Gastrocnemius medialis (tissue), 4 donors: ENCODE data around the gene KIF26B. TPM values are rescaled to one million over a fixed set of nuclear protein-coding genes. Genes with fewer than 3 reads are reported as not detected.

Experiments used
- ATAC-seq, 2 donors: fragments of 150-250 bp; one replicate each; pipeline ENCODE4 v1.9.1; 2016
- DNase-seq, 2 donors: peaks; one replicate each; pipeline ENCODE4 v3.0.0-alpha.2; 2019
- H3K27ac ChIP-seq, 4 donors: fragments of 200-600 bp; sonication (generic); 1 replicate in 1 of 4; 2 replicates in 3 of 4; pipeline ENCODE4 v1.5.1; 2016 to 2018; ENCODE audit warnings: mild to moderate bottlenecking in 2 of 4, moderate library complexity in 1 of 4
- H3K27me3 ChIP-seq, 3 donors: fragments of 200-600 bp; sonication (generic) in 2 of 3; 1 replicate in 1 of 3; 2 replicates in 2 of 3; pipeline versions ENCODE4 v1.5.1 to v1.6.0; 2016 to 2019; ENCODE audit warnings: mild to moderate bottlenecking in 1 of 3, moderate library complexity in 1 of 3
- H3K36me3 ChIP-seq, 2 donors: fragments of 200-600 bp; sonication (generic) in 1 of 2; one replicate each; pipeline ENCODE4 v1.5.1; 2017 to 2018
- H3K4me1 ChIP-seq, 2 donors: fragments of 200-600 bp; sonication (generic) in 1 of 2; one replicate each; pipeline ENCODE4 v1.5.1; 2016 to 2017; ENCODE audit warnings: mild to moderate bottlenecking in 2 of 2
- H3K4me3 ChIP-seq, 4 donors: fragments of 200-600 bp; sonication (generic) in 3 of 4; 1 replicate in 1 of 4; 2 replicates in 3 of 4; pipeline ENCODE4 v1.5.1; 2016 to 2019; ENCODE audit warnings: mild to moderate bottlenecking in 2 of 4
- H3K9me3 ChIP-seq, 3 donors: fragments of 200-600 bp; sonication (generic) in 2 of 3; 1 replicate in 1 of 3; 2 replicates in 2 of 3; pipeline ENCODE4 v1.5.1; 2016 to 2019
- POLR2A ChIP-seq, 2 donors: fragments of 450-650 bp; IDR thresholded peaks; one replicate each; pipeline ENCODE4 v1.6.1; 2017; ENCODE audit warnings: antibody characterized with exemption in 2 of 2, mild to moderate bottlenecking in 2 of 2, moderate library complexity in 2 of 2
- in situ Hi-C, 4 donors: fragments of 200-750 bp; cut with MboI; loops; one replicate each; pipeline versions ENCODE4 v1.15.0 to v1.8.0; 2017; ENCODE audit warnings: low sequenced_read_pairs in 4 of 4
- intact Hi-C: fragments of 100-400 bp; cut with DNase I; formaldehyde crosslinking; loops from one replicate; pipeline ENCODE4 v1.15.1; 2023; ENCODE audit warnings: low total_unique reads
- total RNA-seq, 4 donors: library from RNA; depleted of rRNA; stranded (reverse); fragments of >200 nt; gene quantifications; one replicate each; pipeline versions ENCODE4 v1.1.0 to v1.2.3, GENCODE V29; 2016
- TF ChIP-seq, protein P1 (sequence below), 5 experiments: fragments of 450-650 bp in 3 of 5; fragments of 200-600 bp in 2 of 5; sonication (generic) in 2 of 5; IDR thresholded peaks in 4 of 5; conservative IDR thresholded peaks in 1 of 5; 1 replicate in 4 of 5; 2 replicates in 1 of 5; pipeline ENCODE4 v1.5.1; 2016 to 2019; ENCODE audit warnings: antibody characterized with exemption in 5 of 5, mild to moderate bottlenecking in 3 of 5, moderate library complexity in 3 of 5

KIF26B gene
- total RNA-seq, 4 donors from 2014 or later: 0.02 to 0.20 (median 0.10) TPM; not detected in 1

DNA sequence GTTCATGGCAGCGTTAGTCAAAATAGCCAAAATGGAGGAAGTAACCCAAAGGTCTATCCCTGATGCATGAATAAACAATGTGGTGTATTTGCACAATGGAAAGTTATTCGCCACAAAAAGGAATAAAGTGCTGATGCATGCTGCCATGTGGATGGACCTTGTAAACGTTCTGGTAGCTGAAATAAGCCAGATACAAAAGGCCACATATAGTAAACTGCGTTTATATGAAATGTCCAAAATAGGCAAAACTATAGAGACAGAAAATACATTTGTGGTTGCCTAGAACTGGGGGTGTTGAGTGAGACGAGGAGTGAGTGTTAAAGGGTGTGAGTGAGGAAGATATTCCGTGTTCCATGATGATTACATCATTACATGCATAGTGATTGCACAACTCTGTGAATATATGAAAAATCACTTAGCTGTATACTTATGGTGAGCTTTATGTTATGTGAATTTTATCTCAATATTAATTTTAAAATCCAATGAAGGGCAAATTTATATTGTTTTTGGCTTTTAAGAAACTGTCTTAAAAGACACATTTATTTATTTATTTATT is 321.3 kb downstream of the KIF26B start:
- in situ Hi-C loops: no loop called here
- Histone ChIP-seq H3K27me3 (no peaks in the 10 kb centered on the region), H3K4me1 (no peaks in the 10 kb centered on the region), H3K9me3 (no peaks in the 10 kb centered on the region), H3K4me3 (no peak overlapping the region), H3K36me3 (no peaks in the 10 kb centered on the region), H3K27ac (no peak overlapping the region)
- DNase-seq (no peak), ATAC-seq (no peak)
- TF ChIP-seq POLR2A (IDR thresholded peaks at IDR 0.05): no peak
- TF ChIP-seq, protein P1, sequence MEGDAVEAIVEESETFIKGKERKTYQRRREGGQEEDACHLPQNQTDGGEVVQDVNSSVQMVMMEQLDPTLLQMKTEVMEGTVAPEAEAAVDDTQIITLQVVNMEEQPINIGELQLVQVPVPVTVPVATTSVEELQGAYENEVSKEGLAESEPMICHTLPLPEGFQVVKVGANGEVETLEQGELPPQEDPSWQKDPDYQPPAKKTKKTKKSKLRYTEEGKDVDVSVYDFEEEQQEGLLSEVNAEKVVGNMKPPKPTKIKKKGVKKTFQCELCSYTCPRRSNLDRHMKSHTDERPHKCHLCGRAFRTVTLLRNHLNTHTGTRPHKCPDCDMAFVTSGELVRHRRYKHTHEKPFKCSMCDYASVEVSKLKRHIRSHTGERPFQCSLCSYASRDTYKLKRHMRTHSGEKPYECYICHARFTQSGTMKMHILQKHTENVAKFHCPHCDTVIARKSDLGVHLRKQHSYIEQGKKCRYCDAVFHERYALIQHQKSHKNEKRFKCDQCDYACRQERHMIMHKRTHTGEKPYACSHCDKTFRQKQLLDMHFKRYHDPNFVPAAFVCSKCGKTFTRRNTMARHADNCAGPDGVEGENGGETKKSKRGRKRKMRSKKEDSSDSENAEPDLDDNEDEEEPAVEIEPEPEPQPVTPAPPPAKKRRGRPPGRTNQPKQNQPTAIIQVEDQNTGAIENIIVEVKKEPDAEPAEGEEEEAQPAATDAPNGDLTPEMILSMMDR (IDR thresholded peaks at IDR 0.05 in 4 of 5, conservative IDR thresholded peaks at IDR 0.05 in 1 of 5): no peak
- intact Hi-C loops: no loop called here

- Histone ChIP-seq H3K4me1 (no peaks in the 10 kb centered on the region), H3K27ac (no peak overlapping the region), H3K27me3 (no peaks in the 10 kb centered on the region), H3K4me3 (no peak overlapping the region), H3K9me3 (no peaks in the 10 kb centered on the region), H3K36me3 (no peaks in the 10 kb centered on the region)
- DNase-seq: no peak
- no peak for ATAC-seq
- in situ Hi-C loops (no loop called here), intact Hi-C loops (no loop called here)
- TF ChIP-seq, protein P1 (IDR thresholded peaks at IDR 0.05 in 4 of 5, conservative IDR thresholded peaks at IDR 0.05 in 1 of 5): no peak
- TF ChIP-seq POLR2A (IDR thresholded peaks at IDR 0.05): no peak
Measured at GRCh38 chr1:245477941-245478340, 323.2 kb downstream of the KIF26B start.

GRCh38 chr1:245480393-245481120 is 325.8 kb downstream of the KIF26B start:
- no peaks in the 10 kb centered on the region for H3K4me1 ChIP-seq
- in situ Hi-C loops (no loop called here), intact Hi-C loops (no loop called here)
- no peak overlapping the region for H3K4me3 ChIP-seq
- no peaks in the 10 kb centered on the region for H3K9me3 ChIP-seq
- H3K36me3 ChIP-seq: no peaks in the 10 kb centered on the region
- no peak overlapping the region for H3K27ac ChIP-seq
- no peaks in the 10 kb centered on the region for H3K27me3 ChIP-seq
- ATAC-seq (no peak), DNase-seq (no peak)
- TF ChIP-seq, protein P1 (IDR thresholded peaks at IDR 0.05 in 4 of 5, conservative IDR thresholded peaks at IDR 0.05 in 1 of 5): no peak
- no peak for TF ChIP-seq POLR2A (IDR thresholded peaks at IDR 0.05)

GRCh38 chr1:245481261-245481660 is 326.5 kb downstream of the KIF26B start:
- H3K27ac ChIP-seq: no peak overlapping the region
- in situ Hi-C loops: no loop called here

More at GRCh38 chr1:245481261-245481660, 326.5 kb downstream of the KIF26B start:
- intact Hi-C loops: no loop called here
- Histone ChIP-seq H3K27me3 (no peaks in the 10 kb centered on the region), H3K4me3 (no peak overlapping the region), H3K9me3 (no peaks in the 10 kb centered on the region), H3K36me3 (no peaks in the 10 kb centered on the region), H3K4me1 (no peaks in the 10 kb centered on the region)
- ATAC-seq: no peak
- DNase-seq: no peak
- no peak for TF ChIP-seq POLR2A (IDR thresholded peaks at IDR 0.05)
- TF ChIP-seq, protein P1 (IDR thresholded peaks at IDR 0.05 in 4 of 5, conservative IDR thresholded peaks at IDR 0.05 in 1 of 5): no peak
